A549 treated with CpdA at 1 μM for 4 hours (cell line): ENCODE results near the gene ZBTB48. TPM values are rescaled to one million over a fixed set of nuclear protein-coding genes. Genes with fewer than 3 reads are reported as not detected.

Source experiments
- total RNA-seq: library from RNA; stranded (reverse); fragments of 200-300 nt; extraction: Qiagen RNA extraction; gene quantifications from 5 replicates; pipeline ENCODE4 v1.2.3, GENCODE V29; 2022; ENCODE audit warnings: low read depth

The ZBTB48 gene
- total RNA-seq: 11.5 to 15.5 TPM (median 15.2 TPM) in 5 replicates

GRCh38 chr1:6579374-6580118 is at the start of gene ZBTB48:
Gene ZBTB48 (plus strand): TSS chr1:6579994. CDS start chr1:6580610, 616 bp downstream.

DNA sequence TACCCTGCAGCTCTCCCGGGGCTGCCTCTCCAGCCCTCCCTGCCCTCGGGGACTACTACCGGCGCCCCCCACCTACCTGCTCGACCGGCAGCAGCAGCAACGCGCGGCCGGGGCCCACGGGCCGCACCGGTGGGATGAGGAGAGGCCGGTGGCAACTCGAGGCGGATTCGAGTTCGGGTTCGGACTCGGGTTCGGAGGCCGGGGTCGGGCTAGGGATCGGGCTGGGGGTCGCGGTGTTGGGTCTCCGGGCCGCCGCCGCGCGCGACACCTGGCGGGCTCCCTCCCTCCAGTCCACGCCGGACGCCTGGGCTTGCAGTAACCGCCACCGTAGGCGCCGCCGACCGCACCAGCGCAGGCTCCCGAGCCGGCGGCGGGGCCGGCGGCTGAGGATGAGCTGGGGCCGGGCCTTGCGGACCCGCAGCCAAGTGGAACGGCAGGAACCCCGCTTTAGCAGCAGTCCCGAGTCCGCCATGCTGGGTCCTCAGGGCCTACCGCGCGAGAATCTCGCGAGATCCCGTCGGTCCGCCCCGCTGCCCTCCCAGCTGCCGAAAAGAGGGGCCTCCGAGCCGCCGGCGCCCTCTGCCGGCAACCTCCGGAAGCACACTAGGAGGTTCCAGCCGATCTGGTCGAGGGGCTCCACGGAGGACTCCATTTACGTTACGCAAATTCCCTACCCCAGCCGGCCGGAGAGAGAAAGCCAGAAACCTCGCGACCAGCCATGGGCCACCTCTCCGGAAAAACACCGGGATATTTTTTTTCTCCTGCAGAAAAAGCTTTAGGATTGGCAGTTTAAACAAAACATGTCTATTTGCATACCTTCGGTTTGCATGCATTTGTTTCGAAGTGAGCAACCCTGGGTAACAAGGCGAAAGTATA is 25.5 kb upstream of the ZBTB48 start, which contains the start of gene NOL9:
NOL9 (minus strand) TSS at position 483 of the 876 bp plus-strand sequence; CDS start at position 472, 11 bp downstream.

DNA sequence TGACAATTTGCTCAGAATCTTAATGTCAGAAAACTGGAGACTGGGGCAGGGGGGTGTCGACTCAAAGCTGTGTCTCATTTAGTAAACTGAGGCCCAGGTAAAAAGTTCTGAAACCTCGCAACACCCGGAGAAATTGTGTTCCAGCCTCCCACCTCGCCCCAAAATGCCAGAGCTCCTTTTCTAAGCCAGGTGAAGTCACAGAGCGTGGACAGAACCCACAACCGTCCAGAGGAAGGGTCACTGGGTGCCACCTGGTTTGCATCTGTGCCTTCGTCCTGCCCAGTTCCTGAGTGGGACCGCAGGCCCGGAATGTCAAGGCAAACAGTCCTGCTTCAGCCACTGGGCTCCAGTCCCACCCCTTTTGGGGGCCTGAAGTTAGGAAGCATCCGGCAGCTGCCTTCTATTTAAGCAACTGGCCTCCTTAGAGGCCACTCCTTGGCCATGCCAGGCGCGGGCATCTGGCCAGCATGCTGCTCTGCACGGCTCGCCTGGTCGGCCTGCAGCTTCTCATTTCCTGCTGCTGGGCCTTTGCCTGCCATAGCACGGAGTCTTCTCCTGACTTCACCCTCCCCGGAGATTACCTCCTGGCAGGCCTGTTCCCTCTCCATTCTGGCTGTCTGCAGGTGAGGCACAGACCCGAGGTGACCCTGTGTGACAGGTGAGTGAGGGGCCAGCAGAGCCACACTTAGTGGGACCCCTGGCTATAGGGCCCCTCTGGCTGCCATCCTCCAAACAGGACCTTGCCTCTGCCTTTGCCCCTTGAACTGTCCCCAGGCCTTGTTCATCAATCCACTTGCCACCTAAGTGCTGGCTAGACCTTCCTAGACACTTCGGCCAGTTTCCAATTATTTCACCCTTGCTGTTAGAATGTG is 24.7 kb upstream of the ZBTB48 start, which contains the start of gene TAS1R1:
TAS1R1 (plus strand) TSS at position 401 of the 872 bp plus-strand sequence; CDS start at position 468, 67 bp downstream.

GRCh38 chr1:6602669-6603237 is 23.0 kb downstream of the ZBTB48 start, which contains the start of gene KLHL21:
Gene KLHL21 (minus strand): TSS chr1:6602869. CDS start chr1:6602817, 52 bp downstream.

DNA sequence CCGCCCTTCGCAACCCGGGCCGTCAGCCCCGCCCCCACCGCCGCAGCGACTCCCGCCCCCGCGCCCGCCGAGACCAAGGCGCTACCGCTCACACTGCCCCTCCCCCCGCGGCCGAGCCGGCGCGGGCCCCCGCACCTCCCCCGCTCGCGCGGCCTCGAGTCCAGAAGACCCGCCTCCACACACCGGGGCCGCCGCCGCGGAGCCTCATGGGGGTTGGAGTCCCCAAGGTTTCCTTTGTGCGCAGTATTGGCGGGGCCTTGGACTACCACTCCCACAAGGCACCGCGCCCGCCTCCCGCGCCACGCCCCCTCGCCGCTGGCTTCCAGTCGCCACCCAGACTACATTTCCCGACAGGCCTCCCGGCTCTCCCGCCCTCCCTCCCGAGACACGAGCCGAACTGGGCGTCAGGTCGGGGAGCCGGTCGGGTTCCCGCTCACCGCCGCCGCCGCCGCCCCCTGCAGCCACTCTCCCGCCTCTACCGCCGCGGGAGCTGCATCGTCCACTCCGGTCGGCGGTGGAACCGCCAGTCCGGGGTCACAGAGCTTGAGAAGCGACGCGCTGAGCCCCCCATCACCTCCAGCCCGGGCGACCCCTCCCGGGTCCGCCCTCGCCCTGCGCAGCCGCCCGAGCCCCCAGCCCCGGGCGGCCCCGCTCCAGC is 33.7 kb downstream of the ZBTB48 start, which contains the start of gene PHF13:
PHF13 (plus strand) TSS at position 371 of the 658 bp plus-strand sequence. CDS start 336 bp downstream, outside the sequence.

GRCh38 chr1:6624710-6625583 is 45.2 kb downstream of the ZBTB48 start, which contains the start of gene THAP3:
Gene THAP3 (plus strand): TSS chr1:6624868. CDS start chr1:6625219, 351 bp downstream.

Other genes starting within 250 kb of the ZBTB48 start
- 52.7 to 77.7 TPM (median 72.7 TPM) in 5 replicates for gene ACOT7, start 186.2 kb upstream of the ZBTB48 start, total RNA-seq
- 2.3 to 3.5 TPM (median 3.0 TPM) in 5 replicates for gene HES2, start 160.1 kb upstream of the ZBTB48 start, total RNA-seq
- 0.21 to 1.6 TPM (median 0.46 TPM) in 4 of 5 replicates, not detected in the other for gene ESPN, start 155.2 kb upstream of the ZBTB48 start, total RNA-seq
- 2.3 to 4.6 TPM (median 3.8 TPM) in 5 replicates for gene TNFRSF25, start 113.8 kb upstream of the ZBTB48 start, total RNA-seq
- gene PLEKHG5, start 88.3 kb upstream of the ZBTB48 start, total RNA-seq: 2.8 to 5.2 TPM (median 3.8 TPM) in 5 replicates
- gene NOL9, start 25.5 kb upstream of the ZBTB48 start, total RNA-seq: 3.5 to 5.0 TPM (median 4.6 TPM) in 5 replicates
- 0.07 TPM in 1 of 5 replicates, not detected in the others for gene TAS1R1, start 24.7 kb upstream of the ZBTB48 start, total RNA-seq
- 21.2 to 36.4 TPM (median 27.0 TPM) in 5 replicates for gene KLHL21, start 22.9 kb downstream of the ZBTB48 start, total RNA-seq
- gene PHF13, start 33.7 kb downstream of the ZBTB48 start, total RNA-seq: 7.8 to 10.4 TPM (median 9.2 TPM) in 5 replicates
- gene THAP3, start 44.9 kb downstream of the ZBTB48 start, total RNA-seq: 17.2 to 19.9 TPM (median 18.1 TPM) in 5 replicates
- gene DNAJC11, start 121.8 kb downstream of the ZBTB48 start, total RNA-seq: 35.2 to 40.3 TPM (median 36.4 TPM) in 5 replicates
- gene CAMTA1, start 205.5 kb downstream of the ZBTB48 start, total RNA-seq: 64.2 to 71.3 TPM (median 66.6 TPM) in 5 replicates